ENCODE data around the gene ETV5.

ETV5 gene

GRCh38 chr3:186097663-186098451 lies 11.0 kb downstream of the ETV5 start:
- peak overlapping the region in 5 of 10 experiments; percentile 13 to 55 (median 27); a peak in 9 of 20 replicates for H3K4me3 ChIP-seq

DNA sequence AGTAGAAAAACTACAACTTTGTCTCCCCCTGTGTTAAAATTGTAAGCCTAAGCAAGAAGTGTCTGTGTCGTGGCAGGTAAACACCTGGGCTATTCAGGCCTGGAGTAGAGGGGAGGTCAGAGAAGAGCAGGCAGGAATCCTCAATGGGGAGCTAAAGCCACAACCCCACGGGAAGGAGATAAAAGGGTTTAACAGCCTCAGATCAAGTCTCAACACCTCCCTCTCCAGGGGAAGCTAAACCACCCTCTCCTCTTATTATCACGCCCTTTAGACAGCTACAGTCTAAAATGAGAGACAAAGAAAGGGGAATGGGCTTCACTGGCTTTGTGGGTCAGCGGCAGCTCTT lies 11.6 kb downstream of the ETV5 start:
- TF ChIP-seq Cebpa-rat (IDR thresholded peaks at IDR 0.05): no peak
- H3K36me3 ChIP-seq: peaks cover 9 to 95% (median 71%) of the 10 kb centered on the region in 11 experiments; a peak in 21 of 22 replicates
- peak overlapping the region in 7 of 11 experiments; percentile 2 to 86 (median 40); a peak in 9 of 22 replicates for H3K27ac ChIP-seq
- peak overlapping the region in 1 of 10 experiments; percentile 42; a peak in 1 of 20 replicates for H3K4me3 ChIP-seq
- H3K4me1 ChIP-seq: peaks cover 64 to 95% (median 67%) of the 10 kb centered on the region in 10 experiments
- H3K9ac ChIP-seq: peak overlapping the region in 10 of 11 experiments; percentile 13 to 75 (median 34); a peak in 10 of 22 replicates
- H4K20me1 ChIP-seq: peaks cover 0 to 98% (median 0%) of the 10 kb centered on the region in 11 experiments; a peak in 8 of 22 replicates
- H3K27me3 ChIP-seq: no peaks in the 10 kb centered on the region
- H3K9me3 ChIP-seq (replicated peaks in 1 of 11): no peaks in the 10 kb centered on the region
- H3K4me2 ChIP-seq: peak overlapping the region; percentile 62 to 89 (median 77)

More at GRCh38 chr3:186097663-186098451, 11.0 kb downstream of the ETV5 start:
- peaks cover 0 to 98% (median 0%) of the 10 kb centered on the region in 11 experiments; a peak in 9 of 22 replicates for H4K20me1 ChIP-seq
- H3K27me3 ChIP-seq: no peaks in the 10 kb centered on the region
- peaks cover 5 to 95% (median 71%) of the 10 kb centered on the region in 11 experiments; a peak in 20 of 22 replicates for H3K36me3 ChIP-seq
- peak overlapping the region; percentile 62 to 89 (median 77) for H3K4me2 ChIP-seq
- H3K9ac ChIP-seq: peak overlapping the region in 10 of 11 experiments; percentile 13 to 75 (median 37); a peak in 18 of 22 replicates
- H3K27ac ChIP-seq: peak overlapping the region in 9 of 11 experiments; percentile 2 to 86 (median 28); a peak in 12 of 22 replicates
- H3K4me1 ChIP-seq: peaks cover 64 to 89% (median 68%) of the 10 kb centered on the region in 10 experiments
- TF ChIP-seq Cebpa-rat (IDR thresholded peaks at IDR 0.05): no peak
- no peaks in the 10 kb centered on the region for H3K9me3 ChIP-seq (replicated peaks in 1 of 11)

- H3K4me1 ChIP-seq: peaks cover 57 to 98% (median 66%) of the 10 kb centered on the region in 10 experiments
These were observed 12.6 kb downstream of the ETV5 start for GRCh38 chr3:186096290-186096689.

DNA sequence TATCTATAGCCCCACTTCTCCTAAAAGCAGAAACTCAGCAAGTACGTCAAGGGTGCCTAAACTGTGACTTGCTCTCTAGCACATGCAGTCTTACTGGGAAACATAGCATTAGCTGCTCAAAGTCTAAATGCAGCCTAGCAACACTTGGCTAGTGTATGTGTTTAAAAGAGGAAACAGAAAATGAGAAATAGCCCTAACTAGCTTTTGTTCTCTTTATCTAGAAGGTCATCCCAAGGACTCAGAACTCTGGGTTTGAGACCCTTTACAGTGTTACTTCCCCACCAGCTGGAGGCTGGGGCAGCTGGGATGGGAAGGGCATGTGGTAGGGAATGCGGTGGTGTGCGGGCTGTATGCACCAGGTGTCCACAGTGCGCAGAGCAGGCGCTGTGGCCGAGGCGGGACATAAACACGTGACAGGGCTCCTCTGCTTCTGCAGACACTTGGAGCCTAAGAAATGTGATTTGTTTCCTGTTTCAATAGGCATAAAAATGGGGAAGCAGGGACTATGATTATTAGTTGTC lies 13.3 kb downstream of the ETV5 start:
- Histone ChIP-seq H3K4me1 (peaks cover 50 to 100% (median 66%) of the 10 kb centered on the region in 10 experiments), H3K4me3 (no peak overlapping the region), H4K20me1 (peaks cover 0 to 98% (median 0%) of the 10 kb centered on the region in 11 experiments; a peak in 7 of 22 replicates), H3K27me3 (no peaks in the 10 kb centered on the region), H3K27ac (peak overlapping the region in 7 of 11 experiments; percentile 46 to 86 (median 75); a peak in 12 of 22 replicates), H3K9me3 (replicated peaks in 1 of 11) (no peaks in the 10 kb centered on the region), H3K4me2 (peak overlapping the region in 7 of 11 experiments; percentile 1 to 89 (median 77); a peak in 11 of 22 replicates), H3K9ac (peak overlapping the region in 5 of 11 experiments; percentile 56 to 75 (median 64); a peak in 9 of 22 replicates), H3K36me3 (peaks cover 17 to 95% (median 71%) of the 10 kb centered on the region in 11 experiments; a peak in 21 of 22 replicates)
- TF ChIP-seq Cebpa-rat (IDR thresholded peaks at IDR 0.05): no peak

More at GRCh38 chr3:186096290-186096689, 12.6 kb downstream of the ETV5 start:
- no peak for TF ChIP-seq Cebpa-rat (IDR thresholded peaks at IDR 0.05)
- Histone ChIP-seq H3K27ac (peak overlapping the region in 8 of 11 experiments; percentile 5 to 86 (median 74); a peak in 13 of 22 replicates), H3K36me3 (peaks cover 10 to 95% (median 71%) of the 10 kb centered on the region in 11 experiments; a peak in 21 of 22 replicates), H3K27me3 (no peaks in the 10 kb centered on the region), H3K9ac (peak overlapping the region in 4 of 11 experiments; percentile 56 to 75 (median 66); a peak in 8 of 22 replicates), H3K4me2 (peak overlapping the region in 5 of 11 experiments; percentile 65 to 89 (median 80); a peak in 10 of 22 replicates), H3K9me3 (replicated peaks in 1 of 11) (no peaks in the 10 kb centered on the region), H4K20me1 (peaks cover 0 to 98% (median 0%) of the 10 kb centered on the region in 11 experiments; a peak in 7 of 22 replicates), H3K4me3 (no peak overlapping the region; a peak in 1 of 20 replicates)

DNA sequence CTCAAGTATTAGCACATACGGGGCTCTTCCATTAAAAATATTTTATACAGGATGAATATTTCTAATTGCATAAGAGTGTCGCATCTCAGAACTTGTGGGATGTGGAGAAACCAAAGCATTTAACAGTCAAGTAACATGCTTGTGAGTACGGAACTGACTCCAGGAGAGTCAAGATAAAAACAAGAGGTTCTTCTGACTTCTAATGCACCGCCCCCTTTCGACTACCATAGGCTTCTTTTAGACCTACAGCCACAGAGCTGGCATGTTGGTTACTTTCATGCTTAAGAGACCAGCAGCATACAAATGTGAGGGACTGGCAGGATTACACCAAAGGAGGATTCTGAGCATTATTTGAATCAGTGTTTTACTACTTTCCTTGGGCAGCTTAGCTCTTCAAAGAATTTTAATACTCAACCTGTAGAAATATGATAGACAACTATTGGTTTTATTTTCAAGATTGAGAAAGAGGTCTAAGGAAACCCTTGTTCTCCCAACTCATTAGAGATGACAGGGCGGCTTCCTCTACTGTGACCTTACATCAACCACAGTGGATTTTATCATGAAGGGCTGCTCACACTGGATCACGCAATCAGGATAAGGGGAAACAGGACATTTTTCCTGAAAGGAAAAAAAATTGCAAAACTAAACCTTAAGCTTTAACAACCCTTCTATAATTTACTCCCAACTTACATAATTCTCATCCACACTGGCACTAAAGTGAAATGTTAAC lies 14.0 kb downstream of the ETV5 start:
- H3K4me3 ChIP-seq: no peak overlapping the region
- peak overlapping the region in 7 of 11 experiments; percentile 1 to 89 (median 77); a peak in 11 of 22 replicates for H3K4me2 ChIP-seq
- no peaks in the 10 kb centered on the region for H3K9me3 ChIP-seq (replicated peaks in 1 of 11)
- no peak for TF ChIP-seq Cebpa-rat (IDR thresholded peaks at IDR 0.05)
- H3K9ac ChIP-seq: peak overlapping the region in 5 of 11 experiments; percentile 56 to 75 (median 64); a peak in 9 of 22 replicates
- H3K27me3 ChIP-seq: no peaks in the 10 kb centered on the region
- H3K4me1 ChIP-seq: peaks cover 42 to 94% (median 65%) of the 10 kb centered on the region in 10 experiments
- H3K36me3 ChIP-seq: peaks cover 17 to 95% (median 71%) of the 10 kb centered on the region in 11 experiments; a peak in 21 of 22 replicates
- H3K27ac ChIP-seq: peak overlapping the region in 7 of 11 experiments; percentile 46 to 86 (median 75); a peak in 13 of 22 replicates
- peaks cover 0 to 98% (median 0%) of the 10 kb centered on the region in 11 experiments; a peak in 8 of 22 replicates for H4K20me1 ChIP-seq

DNA sequence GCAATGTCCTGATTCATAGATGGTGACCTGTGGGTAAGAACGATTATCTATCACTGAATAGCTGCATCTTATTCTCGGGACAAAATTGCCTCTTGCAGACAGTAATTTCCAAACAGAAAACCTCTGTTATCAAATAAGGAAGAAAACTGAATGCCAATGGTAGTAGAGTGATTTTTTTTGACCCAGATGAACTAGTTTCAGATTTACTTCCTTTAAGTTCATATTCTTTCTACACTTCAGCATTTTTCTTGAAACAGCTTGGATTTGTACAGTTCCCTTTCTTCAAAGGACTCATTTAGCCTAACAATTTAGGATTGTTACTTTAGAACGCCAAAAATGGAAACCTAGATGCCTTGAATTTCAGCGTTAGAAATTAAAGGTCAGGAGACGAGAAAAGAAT lies 14.6 kb downstream of the ETV5 start:
- peaks cover 17 to 95% (median 71%) of the 10 kb centered on the region in 11 experiments; a peak in 21 of 22 replicates for H3K36me3 ChIP-seq
- no peaks in the 10 kb centered on the region for H3K27me3 ChIP-seq
- H3K4me3 ChIP-seq: 0 out of 20 replicates have a peak overlapping the region, but pooled peaks of 1 of the 10 experiments have one; percentile 9
- peak overlapping the region in 4 of 11 experiments; percentile 5 to 75 (median 66); a peak in 6 of 22 replicates for H3K9ac ChIP-seq
- TF ChIP-seq Cebpa-rat (IDR thresholded peaks at IDR 0.05): no peak
- H3K4me1 ChIP-seq: peaks cover 37 to 88% (median 60%) of the 10 kb centered on the region in 10 experiments
- peak overlapping the region in 7 of 11 experiments; percentile 46 to 86 (median 75); a peak in 12 of 22 replicates for H3K27ac ChIP-seq
- peak overlapping the region in 5 of 11 experiments; percentile 65 to 89 (median 86); a peak in 10 of 22 replicates for H3K4me2 ChIP-seq
- H4K20me1 ChIP-seq: peaks cover 0 to 98% (median 0%) of the 10 kb centered on the region in 11 experiments; a peak in 8 of 22 replicates
- no peaks in the 10 kb centered on the region for H3K9me3 ChIP-seq (replicated peaks in 1 of 11)

GRCh38 chr3:186093271-186093900 lies 15.5 kb downstream of the ETV5 start:
- Histone ChIP-seq H3K27ac (peak overlapping the region in 6 of 11 experiments; percentile 14 to 86 (median 78); a peak in 8 of 22 replicates), H3K9me3 (replicated peaks in 1 of 11) (0 out of 22 replicates have a peak, but pooled peaks cover 0 to under 1% (median 0%) of the 10 kb centered on the region in 11 experiments), H3K9ac (peak overlapping the region in 3 of 11 experiments; percentile 13 to 64 (median 53); a peak in 4 of 22 replicates), H3K4me3 (0 out of 20 replicates have a peak overlapping the region, but pooled peaks of 1 of the 10 experiments have one; percentile 9), H3K4me1 (peaks cover 28 to 80% (median 51%) of the 10 kb centered on the region in 10 experiments), H4K20me1 (peaks cover 0 to 98% (median 0%) of the 10 kb centered on the region in 11 experiments; a peak in 8 of 22 replicates), H3K36me3 (peaks cover 18 to 95% (median 72%) of the 10 kb centered on the region in 11 experiments), H3K27me3 (no peaks in the 10 kb centered on the region), H3K4me2 (peak overlapping the region in 5 of 11 experiments; percentile 65 to 89 (median 86); a peak in 10 of 22 replicates)
- no peak; a peak in 1 of 22 replicates for TF ChIP-seq Cebpa-rat (IDR thresholded peaks at IDR 0.05)

Measured in BLaER1 treated with 17β-estradiol and CSF1 and Interleukin-3, amounts not matched to agents 10 nM and 100 nM (cell line).